ENCODE results near the gene SH3D21.

Gene SH3D21

GRCh38 chr1:36367798-36368197, 61.6 kb downstream of the SH3D21 start:
- TF ChIP-seq MAX (IDR thresholded peaks at IDR 0.05; ENCODE audit: low read depth, low read length) (no peak), POLR2A (IDR thresholded peaks at IDR 0.05; ENCODE audit: extremely low read depth, insufficient read length) (no peak), CTCF (IDR thresholded peaks at IDR 0.05; ENCODE audit: low read depth, low read length) (no peak), MYC (IDR thresholded peaks at IDR 0.05; ENCODE audit: low read depth, low read length) (no peak)
- no peak overlapping the region for H3K4me3 ChIP-seq (ENCODE audit: low read depth, low read length)
- no peak for DNase-seq (ENCODE audit: low read depth)

GRCh38 chr1:36369061-36369861, 63.1 kb downstream of the SH3D21 start:
- DNase-seq (ENCODE audit: low read depth): peak; percentile 74
- TF ChIP-seq MAX (IDR thresholded peaks at IDR 0.05; ENCODE audit: low read depth, low read length): 0 out of 2 replicates have a peak, but pooled peaks have one; percentile 26
- TF ChIP-seq CTCF (IDR thresholded peaks at IDR 0.05; ENCODE audit: low read depth, low read length): peak; percentile 70
- TF ChIP-seq MYC (IDR thresholded peaks at IDR 0.05; ENCODE audit: low read depth, low read length): peak; percentile 38; the same call in 1 of the 2 replicates
- TF ChIP-seq POLR2A (IDR thresholded peaks at IDR 0.05; ENCODE audit: extremely low read depth, insufficient read length): no peak
- H3K4me3 ChIP-seq (ENCODE audit: low read depth, low read length): no peak overlapping the region

All from NB4 (cell line).